Endothelial cell of umbilical vein (primary cell): ENCODE results near the gene NKD1. TPM values are rescaled to one million over a fixed set of nuclear protein-coding genes. Genes with fewer than 3 reads are reported as not detected.

ENCODE experiments used
- BruUV-seq: library from RNA; stranded (reverse); fragments of 400-500 nt; replicated peaks from 2 replicates; lab custom pipeline; 2021; lab: Mats Ljungman, UMichigan
- CTCF ChIA-PET: fragments of 300-600, 350-600 bp; sonication (Branson Sonifier 250); formaldehyde crosslinking; loops from one replicate; lab custom pipeline; 2021; ENCODE audit warnings: antibody characterized with exemption, inconsistent platforms; lab: Charles Lee
- POLR2A ChIA-PET: fragments of 300-600, 350-600 bp; sonication (Branson Sonifier 250); formaldehyde crosslinking; loops from one replicate; lab custom pipeline; 2021; ENCODE audit warnings: antibody characterized with exemption, inconsistent platforms; lab: Charles Lee
- DNase-seq: peaks from one replicate; pipeline ENCODE4 v3.0.0-alpha.2; 2011; ENCODE audit warnings: low read depth, low spot score
- FAIRE-seq: peaks from 2 replicates; lab custom pipeline; 2011; peaks lifted over from hg19 to GRCh38; lab: Jason Lieb, UNC
- H2AFZ ChIP-seq: 2 replicates; pipeline ENCODE4 v1.6.0; 2012; ENCODE audit warnings: low read depth, low read length, control low read depth, inconsistent platforms
- H3K27ac ChIP-seq: 2 replicates; pipeline ENCODE4 v1.5.1; 2011; ENCODE audit warnings: low read depth, mild to moderate bottlenecking, control low read depth, low read length, moderate library complexity; ENCODE audit not compliant: insufficient read depth
- H3K27me3 ChIP-seq, 2 experiments: 2 replicates each; pipeline versions ENCODE4 v1.6.0 to v1.6.1; 2011; ENCODE audit warnings: low read length in 2 of 2, mixed read lengths in 1 of 2; ENCODE audit not compliant: control insufficient read depth in 2 of 2, insufficient read depth in 2 of 2
- H3K36me3 ChIP-seq, 2 experiments: 2 replicates in 1 of 2; 3 replicates in 1 of 2; pipeline ENCODE4 v1.5.1; 2011; ENCODE audit warnings: low read length in 2 of 2, mild to moderate bottlenecking in 1 of 2, moderate library complexity in 1 of 2; ENCODE audit not compliant: control insufficient read depth in 2 of 2, insufficient read depth in 2 of 2; ENCODE audit errors: extremely low read depth in 1 of 2
- H3K4me1 ChIP-seq: 3 replicates; pipeline ENCODE4 v1.5.1; 2011; ENCODE audit warnings: mild to moderate bottlenecking, low read length; ENCODE audit not compliant: control insufficient read depth, insufficient read depth; ENCODE audit errors: extremely low read depth
- H3K4me2 ChIP-seq: 2 replicates; pipeline ENCODE4 v1.6.1; 2011; ENCODE audit warnings: low read length, control low read depth, mixed read lengths; ENCODE audit not compliant: insufficient read depth
- H3K4me3 ChIP-seq, 3 experiments: fragments of 200-600 bp in 1 of 3; sonication (generic), shearing (Covaris generic) in 1 of 3; replicated peaks in 1 of 3; 2 replicates each; pipeline ENCODE4 v1.5.1; 2011 to 2016; ENCODE audit warnings: control low read depth in 3 of 3, low read length in 3 of 3, mild to moderate bottlenecking in 2 of 3, inconsistent platforms in 1 of 3, low read depth in 1 of 3, moderate library complexity in 1 of 3; ENCODE audit not compliant: insufficient read depth in 1 of 3
- H3K79me2 ChIP-seq: 2 replicates; pipeline ENCODE4 v1.6.0; 2012; ENCODE audit warnings: low read length, inconsistent platforms; ENCODE audit not compliant: control insufficient read depth, insufficient read depth
- H3K9ac ChIP-seq: replicated peaks from 2 replicates; pipeline ENCODE3; 2011; ENCODE audit warnings: low read length, control low read depth; ENCODE audit not compliant: insufficient read depth; ENCODE audit errors: extremely low read depth
- H3K9me1 ChIP-seq: replicated peaks from 3 replicates; pipeline ENCODE4 v1.6.0; 2011; ENCODE audit warnings: mild to moderate bottlenecking, low read length; ENCODE audit not compliant: control insufficient read depth, insufficient read depth; ENCODE audit errors: extremely low read depth
- H3K9me3 ChIP-seq: replicated peaks from 2 replicates; pipeline ENCODE4 v1.5.1; 2012; ENCODE audit warnings: low read length, inconsistent platforms; ENCODE audit not compliant: control insufficient read depth, insufficient read depth
- H4K20me1 ChIP-seq: replicated peaks from 2 replicates; pipeline ENCODE3; 2011; ENCODE audit warnings: mild to moderate bottlenecking, low read length; ENCODE audit not compliant: control insufficient read depth, insufficient read depth; ENCODE audit errors: extremely low read depth
- EZH2 ChIP-seq: IDR thresholded peaks from 2 replicates; pipeline ENCODE4 v1.6.1; 2012; ENCODE audit warnings: borderline replicate concordance, low read depth, mild to moderate bottlenecking, moderate library complexity, low read length, inconsistent platforms; ENCODE audit not compliant: severe bottlenecking
- FOS ChIP-seq: IDR thresholded peaks from 2 replicates; pipeline ENCODE4 v1.6.1; 2011; ENCODE audit warnings: mild to moderate bottlenecking, low read length, moderate library complexity, borderline replicate concordance; ENCODE audit not compliant: insufficient read depth
- GATA2 ChIP-seq: IDR thresholded peaks from 2 replicates; pipeline ENCODE4 v1.7.0; 2011; ENCODE audit warnings: low read depth, mild to moderate bottlenecking, moderate library complexity, mixed read lengths, low read length; ENCODE audit not compliant: insufficient read length, insufficient read depth
- JUN ChIP-seq: IDR thresholded peaks from 2 replicates; pipeline ENCODE4 v1.6.1; 2011; ENCODE audit warnings: borderline replicate concordance, low read depth; ENCODE audit not compliant: insufficient read length, insufficient read depth
- MYC ChIP-seq: IDR thresholded peaks from one replicate; pipeline ENCODE4 v1.6.1; 2011; ENCODE audit warnings: mild to moderate bottlenecking, low read depth, low read length
- POLR2A ChIP-seq: IDR thresholded peaks from 2 replicates; pipeline ENCODE4 v1.6.1; 2012; ENCODE audit warnings: low read depth, mild to moderate bottlenecking, control low read depth, low read length
- POLR2AphosphoS5 ChIP-seq: IDR thresholded peaks from 2 replicates; pipeline ENCODE4 v1.6.1; 2012; ENCODE audit warnings: low read depth, mild to moderate bottlenecking, control low read depth, low read length, moderate library complexity; ENCODE audit not compliant: insufficient read depth
- dilution Hi-C: fragments of 300-500 bp; cut with MboI; formaldehyde crosslinking; loops from one replicate; pipeline ENCODE4 v1.15.0; 2019; ENCODE audit warnings: low sequenced_read_pairs; ENCODE audit not compliant: extremely low pct_ligation_motif_present
- intact Hi-C: fragments of 100-400 bp; cut with micrococcal nuclease; formaldehyde crosslinking; loops from one replicate; pipeline ENCODE4 v1.10.0; 2022
- polyA plus RNA-seq, 4 experiments: library from polyadenylated mRNA; depleted of rRNA in 3 of 4; stranded (reverse) in 3 of 4; unstranded in 1 of 4; fragments of >200 nt; gene quantifications; 2 replicates each; pipeline versions ENCODE4 v1.2.1 to v1.2.3, GENCODE V29; 2011 to 2012; ENCODE audit warnings: missing spikeins in 1 of 4
- total RNA-seq: library from RNA; stranded (reverse); gene quantifications from 2 replicates; pipeline ENCODE4 v1.2.3, GENCODE V29; 2021
- TF ChIP-seq, protein P1 (sequence below), 2 donors: IDR thresholded peaks; 1 replicate in 1 of 2; 2 replicates in 1 of 2; pipeline ENCODE4 v1.5.1; 2011; ENCODE audit warnings: low read length in 2 of 2, mild to moderate bottlenecking in 2 of 2, moderate library complexity in 2 of 2, control low read depth in 1 of 2, inconsistent platforms in 1 of 2, low read depth in 1 of 2; ENCODE audit not compliant: insufficient read depth in 1 of 2; ENCODE audit errors: extremely low read depth in 1 of 2
- TF ChIP-seq, protein P2 (sequence below): IDR thresholded peaks from 2 replicates; pipeline ENCODE4 v1.6.1; 2011; ENCODE audit not compliant: insufficient read depth, insufficient read length

NKD1 gene
- total and polyA plus RNA-seq, 2 donors (not counting 3 experiments of a cell fraction or from before 2014, with no cell fraction given) = not detected

GRCh38 chr16:50597563-50598255 lies 49.5 kb downstream of the NKD1 start:
- POLR2A ChIA-PET = no interaction called here
- TF ChIP-seq MYC (no peak), JUN (no peak), GATA2 (no peak), FOS (no peak)
- Histone ChIP-seq H3K9ac (no peak overlapping the region), H3K4me1 (no peaks in the 10 kb centered on the region), H4K20me1 (no peaks in the 10 kb centered on the region), H3K27me3 (no peaks in the 10 kb centered on the region), H3K9me3 (no peaks in the 10 kb centered on the region), H3K79me2 (no peaks in the 10 kb centered on the region), H3K9me1 (no peaks in the 10 kb centered on the region), H2AFZ (no peak overlapping the region), H3K27ac (no peak overlapping the region), H3K4me2 (no peak overlapping the region), H3K4me3 (no peak overlapping the region), H3K36me3 (no peaks in the 10 kb centered on the region)
- intact Hi-C loops (no loop called here), dilution Hi-C loops (no loop called here)
- no TSS peak for BruUV-seq
- DNase-seq (no peak), FAIRE-seq (no peak)
- CTCF ChIA-PET = interaction anchor here (0.7 to 1.7 kb wide), 3 partner anchors 67 to 209 kb away, joined by 4 to 5 read pairs (median 4); no protein-coding TSS in a partner anchor

- H3K27ac ChIP-seq = no peak overlapping the region
- H3K79me2 ChIP-seq = no peaks in the 10 kb centered on the region
- dilution Hi-C loops (no loop called here), intact Hi-C loops (no loop called here)
- no peaks in the 10 kb centered on the region for H3K36me3 ChIP-seq
- H3K27me3 ChIP-seq = no peaks in the 10 kb centered on the region
- H4K20me1 ChIP-seq = no peaks in the 10 kb centered on the region
- H3K9me3 ChIP-seq = no peaks in the 10 kb centered on the region
- no TSS peak for BruUV-seq
- H3K4me1 ChIP-seq = no peaks in the 10 kb centered on the region
- DNase-seq (no peak), FAIRE-seq (no peak)
- H3K9me1 ChIP-seq = no peaks in the 10 kb centered on the region
- no peak for TF ChIP-seq POLR2AphosphoS5
- TF ChIP-seq MYC = no peak
- TF ChIP-seq GATA2 = no peak
- TF ChIP-seq, protein P1, sequence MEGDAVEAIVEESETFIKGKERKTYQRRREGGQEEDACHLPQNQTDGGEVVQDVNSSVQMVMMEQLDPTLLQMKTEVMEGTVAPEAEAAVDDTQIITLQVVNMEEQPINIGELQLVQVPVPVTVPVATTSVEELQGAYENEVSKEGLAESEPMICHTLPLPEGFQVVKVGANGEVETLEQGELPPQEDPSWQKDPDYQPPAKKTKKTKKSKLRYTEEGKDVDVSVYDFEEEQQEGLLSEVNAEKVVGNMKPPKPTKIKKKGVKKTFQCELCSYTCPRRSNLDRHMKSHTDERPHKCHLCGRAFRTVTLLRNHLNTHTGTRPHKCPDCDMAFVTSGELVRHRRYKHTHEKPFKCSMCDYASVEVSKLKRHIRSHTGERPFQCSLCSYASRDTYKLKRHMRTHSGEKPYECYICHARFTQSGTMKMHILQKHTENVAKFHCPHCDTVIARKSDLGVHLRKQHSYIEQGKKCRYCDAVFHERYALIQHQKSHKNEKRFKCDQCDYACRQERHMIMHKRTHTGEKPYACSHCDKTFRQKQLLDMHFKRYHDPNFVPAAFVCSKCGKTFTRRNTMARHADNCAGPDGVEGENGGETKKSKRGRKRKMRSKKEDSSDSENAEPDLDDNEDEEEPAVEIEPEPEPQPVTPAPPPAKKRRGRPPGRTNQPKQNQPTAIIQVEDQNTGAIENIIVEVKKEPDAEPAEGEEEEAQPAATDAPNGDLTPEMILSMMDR (IDR thresholded peaks at IDR 0.05; ENCODE audit: extremely low read depth in 1 of 2, insufficient read depth in 1 of 2, low read depth in 1 of 2, low read length in 2 of 2) = no peak
- no peak for TF ChIP-seq POLR2A
- no peak for TF ChIP-seq EZH2
- TF ChIP-seq, protein P2, sequence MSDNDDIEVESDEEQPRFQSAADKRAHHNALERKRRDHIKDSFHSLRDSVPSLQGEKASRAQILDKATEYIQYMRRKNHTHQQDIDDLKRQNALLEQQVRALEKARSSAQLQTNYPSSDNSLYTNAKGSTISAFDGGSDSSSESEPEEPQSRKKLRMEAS = no peak
- no peak for TF ChIP-seq JUN
- no peak for TF ChIP-seq FOS
- no peak overlapping the region for H3K9ac ChIP-seq
- ChIA-PET POLR2A (no interaction called here), CTCF (interaction anchor here (0.7 to 1.7 kb wide), 2 partner anchors 67 to 208 kb away, joined by 4 read pairs; no protein-coding TSS in a partner anchor)
- H2AFZ ChIP-seq = no peak overlapping the region
- no peak overlapping the region for H3K4me3 ChIP-seq
- H3K4me2 ChIP-seq = no peak overlapping the region
Observed at GRCh38 chr16:50598256-50598894, 50.2 kb downstream of the NKD1 start.
